HL-60 (cell line): ENCODE measurements around the gene SETBP1.

Experiments
- DNase-seq, 2 experiments: peaks; one replicate each; pipeline ENCODE4 v3.0.0-alpha.2; 2010 to 2020; ENCODE audit warnings: low read depth in 1 of 2, low spot score in 1 of 2
- H3K27ac ChIP-seq: fragments of 250-450 bp; sonication (Bioruptor Pico); replicated peaks from 2 replicates; pipeline ENCODE4 v1.5.1; 2020; ENCODE audit warnings: mild to moderate bottlenecking, moderate library complexity
- H3K27me3 ChIP-seq: fragments of 250-450 bp; sonication (Bioruptor Pico); 2 replicates; pipeline ENCODE4 v1.5.1; 2021; ENCODE audit warnings: mild to moderate bottlenecking, moderate library complexity; ENCODE audit not compliant: insufficient read depth, poor library complexity, severe bottlenecking
- H3K4me3 ChIP-seq: replicated peaks from 2 replicates; pipeline ENCODE4 v1.5.1; 2011; ENCODE audit warnings: mild to moderate bottlenecking, control low read depth, low read length; ENCODE audit not compliant: insufficient read depth
- CTCF ChIP-seq: IDR thresholded peaks from one replicate; pipeline ENCODE4 v1.5.1; 2011; ENCODE audit warnings: low read length, control low read depth, inconsistent platforms; ENCODE audit not compliant: insufficient read depth
- GABPA ChIP-seq: IDR thresholded peaks from 2 replicates; pipeline ENCODE4 v1.6.1; 2012; ENCODE audit warnings: low read depth
- POLR2AphosphoS5 ChIP-seq: IDR thresholded peaks from 2 replicates; pipeline ENCODE4 v1.6.1; 2012; ENCODE audit warnings: low read depth
- REST ChIP-seq: IDR thresholded peaks from 2 replicates; pipeline ENCODE4 v1.6.1; 2012; ENCODE audit warnings: low read depth; ENCODE audit not compliant: insufficient replicate concordance
- SPI1 ChIP-seq: IDR thresholded peaks from 2 replicates; pipeline ENCODE4 v1.6.1; 2012; ENCODE audit warnings: low read depth, mild to moderate bottlenecking, borderline replicate concordance

SETBP1 gene

GRCh38 chr18:44783371-44783770 lies 102.7 kb downstream of the SETBP1 start:
- Histone ChIP-seq H3K4me3 (no peak overlapping the region), H3K27me3 (peaks cover 2% of the 10 kb centered on the region), H3K27ac (no peak overlapping the region)
- no peak for DNase-seq
- TF ChIP-seq GABPA, result no peak
- no peak for TF ChIP-seq POLR2AphosphoS5
- no peak for TF ChIP-seq CTCF
- no peak for TF ChIP-seq SPI1
- TF ChIP-seq REST, result no peak

- TF ChIP-seq REST (no peak), CTCF (no peak), SPI1 (no peak), POLR2AphosphoS5 (no peak), GABPA (no peak)
- Histone ChIP-seq H3K27ac (no peak overlapping the region), H3K4me3 (no peak overlapping the region), H3K27me3 (peaks cover 2% of the 10 kb centered on the region)
- no peak for DNase-seq
Observed at GRCh38 chr18:44786257-44786656, 105.6 kb downstream of the SETBP1 start.

- peaks cover 6% of the 10 kb centered on the region for H3K27me3 ChIP-seq
- no peak for TF ChIP-seq CTCF
- no peak for TF ChIP-seq POLR2AphosphoS5
- TF ChIP-seq REST, result no peak
- TF ChIP-seq GABPA, result no peak
- no peak for TF ChIP-seq SPI1
- DNase-seq, result no peak
- no peak overlapping the region for H3K27ac ChIP-seq
- no peak overlapping the region for H3K4me3 ChIP-seq
Observed at GRCh38 chr18:44786688-44787087, 106.0 kb downstream of the SETBP1 start.
